ENCODE measurements around the gene SHLD2. TPM values are rescaled to one million over a fixed set of nuclear protein-coding genes. Genes with fewer than 3 reads are reported as not detected.
A peak's percentile ranks its signal among the peaks of the same experiment; 100 is the strongest.

Gene SHLD2
- total and polyA plus RNA-seq, 2 of the 13 experiments (the other 11 are each of a cell fraction or from before 2014, with no cell fraction given): 25.7 to 53.7 TPM

DNA sequence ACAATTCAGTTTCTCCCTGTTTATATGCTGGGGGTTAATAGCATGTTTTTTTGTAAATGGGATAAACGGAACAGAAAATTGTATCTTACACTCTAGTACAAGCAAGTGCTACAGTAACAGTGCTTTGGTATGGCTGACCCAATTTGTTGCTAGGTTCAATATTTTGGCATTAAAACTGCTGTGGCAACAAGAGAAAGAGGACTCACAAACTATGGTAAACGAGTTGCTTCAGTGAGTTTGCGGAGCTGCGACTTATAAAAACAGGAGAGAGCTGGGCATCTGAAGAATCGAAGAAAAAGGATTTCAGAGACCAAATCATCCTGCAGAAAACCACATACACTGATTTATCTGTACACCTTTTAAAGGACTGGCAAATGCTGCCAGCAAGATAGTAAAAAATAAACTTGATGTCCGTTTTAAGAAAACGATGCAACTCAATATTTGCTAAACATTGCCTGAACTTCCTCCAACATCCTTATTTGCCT is 2.6 kb upstream of the SHLD2 start (continued):
- no peak for TF ChIP-seq ATM (IDR thresholded peaks at IDR 0.05; ENCODE audit: borderline replicate concordance)
- TF ChIP-seq, protein P1, sequence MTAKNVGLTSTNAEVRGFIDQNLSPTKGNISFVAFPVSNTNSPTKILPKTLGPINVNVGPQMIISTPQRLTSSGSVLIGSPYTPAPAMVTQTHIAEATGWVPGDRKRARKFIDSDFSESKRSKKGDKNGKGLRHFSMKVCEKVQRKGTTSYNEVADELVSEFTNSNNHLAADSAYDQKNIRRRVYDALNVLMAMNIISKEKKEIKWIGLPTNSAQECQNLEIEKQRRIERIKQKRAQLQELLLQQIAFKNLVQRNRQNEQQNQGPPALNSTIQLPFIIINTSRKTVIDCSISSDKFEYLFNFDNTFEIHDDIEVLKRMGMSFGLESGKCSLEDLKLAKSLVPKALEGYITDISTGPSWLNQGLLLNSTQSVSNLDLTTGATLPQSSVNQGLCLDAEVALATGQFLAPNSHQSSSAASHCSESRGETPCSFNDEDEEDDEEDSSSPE (CRISPR knock-in tag; IDR thresholded peaks at IDR 0.05): 0 out of 2 replicates have a peak, but pooled peaks have one; percentile 17
- TF ChIP-seq, protein P2, sequence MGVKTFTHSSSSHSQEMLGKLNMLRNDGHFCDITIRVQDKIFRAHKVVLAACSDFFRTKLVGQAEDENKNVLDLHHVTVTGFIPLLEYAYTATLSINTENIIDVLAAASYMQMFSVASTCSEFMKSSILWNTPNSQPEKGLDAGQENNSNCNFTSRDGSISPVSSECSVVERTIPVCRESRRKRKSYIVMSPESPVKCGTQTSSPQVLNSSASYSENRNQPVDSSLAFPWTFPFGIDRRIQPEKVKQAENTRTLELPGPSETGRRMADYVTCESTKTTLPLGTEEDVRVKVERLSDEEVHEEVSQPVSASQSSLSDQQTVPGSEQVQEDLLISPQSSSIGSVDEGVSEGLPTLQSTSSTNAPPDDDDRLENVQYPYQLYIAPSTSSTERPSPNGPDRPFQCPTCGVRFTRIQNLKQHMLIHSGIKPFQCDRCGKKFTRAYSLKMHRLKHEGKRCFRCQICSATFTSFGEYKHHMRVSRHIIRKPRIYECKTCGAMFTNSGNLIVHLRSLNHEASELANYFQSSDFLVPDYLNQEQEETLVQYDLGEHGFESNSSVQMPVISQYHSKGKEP (CRISPR knock-in tag; IDR thresholded peaks at IDR 0.05): no peak
- TF ChIP-seq TGIF2 (CRISPR knock-in tag; IDR thresholded peaks at IDR 0.05): 0 out of 2 replicates have a peak, but pooled peaks have one; percentile 24
- TF ChIP-seq NCOA1 (CRISPR knock-in tag; IDR thresholded peaks at IDR 0.05): no peak
- TF ChIP-seq, protein P3, sequence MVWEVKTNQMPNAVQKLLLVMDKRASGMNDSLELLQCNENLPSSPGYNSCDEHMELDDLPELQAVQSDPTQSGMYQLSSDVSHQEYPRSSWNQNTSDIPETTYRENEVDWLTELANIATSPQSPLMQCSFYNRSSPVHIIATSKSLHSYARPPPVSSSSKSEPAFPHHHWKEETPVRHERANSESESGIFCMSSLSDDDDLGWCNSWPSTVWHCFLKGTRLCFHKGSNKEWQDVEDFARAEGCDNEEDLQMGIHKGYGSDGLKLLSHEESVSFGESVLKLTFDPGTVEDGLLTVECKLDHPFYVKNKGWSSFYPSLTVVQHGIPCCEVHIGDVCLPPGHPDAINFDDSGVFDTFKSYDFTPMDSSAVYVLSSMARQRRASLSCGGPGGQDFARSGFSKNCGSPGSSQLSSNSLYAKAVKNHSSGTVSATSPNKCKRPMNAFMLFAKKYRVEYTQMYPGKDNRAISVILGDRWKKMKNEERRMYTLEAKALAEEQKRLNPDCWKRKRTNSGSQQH (CRISPR knock-in tag; IDR thresholded peaks at IDR 0.05; ENCODE audit: low read depth): peak; percentile 25; the same call in 1 of the 2 replicates
- 0 out of 2 replicates have a peak, but pooled peaks have one; percentile 25 for TF ChIP-seq KAT8 (CRISPR knock-in tag; IDR thresholded peaks at IDR 0.05)
- TF ChIP-seq ZNF674 (CRISPR knock-in tag; IDR thresholded peaks at IDR 0.05; ENCODE audit: low read depth): 0 out of 2 replicates have a peak, but pooled peaks have one; percentile 3
- no peak for TF ChIP-seq MBD4 (IDR thresholded peaks at IDR 0.05; ENCODE audit: borderline replicate concordance, low read length)
- TF ChIP-seq, protein P4, sequence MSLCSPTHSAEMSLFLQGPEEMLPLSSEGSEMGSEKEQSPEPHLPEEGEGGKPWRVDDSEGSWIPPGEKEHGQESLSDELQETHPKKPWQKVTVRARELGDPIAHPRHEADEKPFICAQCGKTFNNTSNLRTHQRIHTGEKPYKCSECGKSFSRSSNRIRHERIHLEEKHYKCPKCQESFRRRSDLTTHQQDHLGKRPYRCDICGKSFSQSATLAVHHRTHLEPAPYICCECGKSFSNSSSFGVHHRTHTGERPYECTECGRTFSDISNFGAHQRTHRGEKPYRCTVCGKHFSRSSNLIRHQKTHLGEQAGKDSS (CRISPR knock-in tag; IDR thresholded peaks at IDR 0.05; ENCODE audit: borderline replicate concordance, low read depth): no peak
- TF ChIP-seq SRF (IDR thresholded peaks at IDR 0.05; ENCODE audit: low read depth, low read length): 0 out of 2 replicates have a peak, but pooled peaks have one; percentile 51
- TF ChIP-seq, protein P5, sequence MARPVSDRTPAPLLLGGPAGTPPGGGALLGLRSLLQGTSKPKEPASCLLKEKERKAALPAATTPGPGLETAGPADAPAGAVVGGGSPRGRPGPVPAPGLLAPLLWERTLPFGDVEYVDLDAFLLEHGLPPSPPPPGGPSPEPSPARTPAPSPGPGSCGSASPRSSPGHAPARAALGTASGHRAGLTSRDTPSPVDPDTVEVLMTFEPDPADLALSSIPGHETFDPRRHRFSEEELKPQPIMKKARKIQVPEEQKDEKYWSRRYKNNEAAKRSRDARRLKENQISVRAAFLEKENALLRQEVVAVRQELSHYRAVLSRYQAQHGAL (CRISPR knock-in tag; IDR thresholded peaks at IDR 0.05; ENCODE audit: not compliant biosample characterization): no peak
- no peak for TF ChIP-seq ZNF777 (CRISPR knock-in tag; IDR thresholded peaks at IDR 0.05)
- no peak for TF ChIP-seq SIX4 (CRISPR knock-in tag; IDR thresholded peaks at IDR 0.05)
